ENCODE data around the gene MYDGF.

- no peak for TF ChIP-seq CTCF (IDR thresholded peaks at IDR 0.05)
- no peak for TF ChIP-seq ZFX (IDR thresholded peaks at IDR 0.05; ENCODE audit: borderline replicate concordance)
Observed at GRCh38 chr19:4635754-4636116, 34.4 kb downstream of the MYDGF start.

All from 22Rv1 (cell line).